HUES64 (cell line): ENCODE results near the gene RIBC2.
"Not testable (repeated sequence)": the region's sequence is repeated elsewhere in the genome, so short reads cannot be mapped to it uniquely, and the experiment has no call there.

Source experiments
- H3K27ac ChIP-seq: 2 replicates; pipeline ENCODE4 v1.7.0; 2013; ENCODE audit warnings: low read depth, low read length, inconsistent platforms
- H3K27me3 ChIP-seq: 2 replicates; pipeline ENCODE4 v1.6.1; 2013; ENCODE audit warnings: mild to moderate bottlenecking, low read length; ENCODE audit not compliant: insufficient read depth
- H3K36me3 ChIP-seq: 2 replicates; pipeline ENCODE4 v1.6.1; 2013; ENCODE audit warnings: mild to moderate bottlenecking, low read length; ENCODE audit not compliant: insufficient read depth
- H3K4me1 ChIP-seq: 2 replicates; pipeline ENCODE4 v1.6.1; 2013; ENCODE audit warnings: mild to moderate bottlenecking, low read length, moderate library complexity; ENCODE audit not compliant: insufficient read depth
- H3K4me3 ChIP-seq: 2 replicates; pipeline ENCODE4 v1.5.1; 2013; ENCODE audit warnings: mild to moderate bottlenecking, low read length, moderate library complexity
- H3K9ac ChIP-seq: 2 replicates; pipeline ENCODE4 v1.6.1; 2013; ENCODE audit warnings: mild to moderate bottlenecking, low read depth, low read length
- H3K9me3 ChIP-seq: 2 replicates; pipeline ENCODE4 v1.6.1; 2013; ENCODE audit warnings: low read depth, low read length; ENCODE audit not compliant: insufficient read depth
- WGBS: fragments of 150-250, 120-280 bp; methylation state at CpG from one replicate; pipeline ENCODE4 v1.1.7; 2013; ENCODE audit warnings: missing lambda C conversion rate; 5-methylcytosine and 5-hydroxymethylcytosine counted together

The RIBC2 gene

GRCh38 chr22:45436871-45437517, 23.5 kb downstream of the RIBC2 start:
- not testable (repeated sequence) for H3K9me3 ChIP-seq, H3K27me3 ChIP-seq, H3K9ac ChIP-seq, H3K4me3 ChIP-seq, H3K36me3 ChIP-seq, H3K27ac ChIP-seq, H3K4me1 ChIP-seq
- 85% methylated on average over 34 of the region's 34 CpGs for WGBS

- no peaks in the 10 kb centered on the region for H3K36me3 ChIP-seq
- no peaks in the 10 kb centered on the region for H3K9me3 ChIP-seq
- no peak overlapping the region for H3K27ac ChIP-seq
- H3K9ac ChIP-seq: no peak overlapping the region
- no peaks in the 10 kb centered on the region; the same call in 1 of the 2 replicates for H3K27me3 ChIP-seq
- H3K4me1 ChIP-seq: no peaks in the 10 kb centered on the region
- no peak overlapping the region for H3K4me3 ChIP-seq
Measured at GRCh38 chr22:45438336-45438735, 24.8 kb downstream of the RIBC2 start.

- H3K4me3 ChIP-seq: not testable (repeated sequence)
Measured at GRCh38 chr22:45440688-45441087, 27.2 kb downstream of the RIBC2 start.

GRCh38 chr22:45441138-45441537, 27.6 kb downstream of the RIBC2 start:
- H3K4me1 ChIP-seq: no peaks in the 10 kb centered on the region
- H3K27ac ChIP-seq: no peak overlapping the region
- no peak overlapping the region for H3K9ac ChIP-seq
- no peaks in the 10 kb centered on the region for H3K36me3 ChIP-seq
- no peaks in the 10 kb centered on the region for H3K27me3 ChIP-seq
- no peak overlapping the region for H3K4me3 ChIP-seq
- no peaks in the 10 kb centered on the region for H3K9me3 ChIP-seq
- WGBS: 60% methylated on average over 10 of the region's 10 CpGs

More at GRCh38 chr22:45440688-45441087, 27.2 kb downstream of the RIBC2 start:
- not testable (repeated sequence) for H3K9me3 ChIP-seq, H3K9ac ChIP-seq, H3K27me3 ChIP-seq, H3K36me3 ChIP-seq, H3K4me1 ChIP-seq, H3K27ac ChIP-seq
- 85% methylated on average over 12 of the region's 13 CpGs for WGBS

- Histone ChIP-seq H3K9me3 (no peaks in the 10 kb centered on the region), H3K27me3 (no peaks in the 10 kb centered on the region), H3K27ac (no peak overlapping the region), H3K4me1 (no peaks in the 10 kb centered on the region), H3K4me3 (no peak overlapping the region), H3K9ac (no peak overlapping the region), H3K36me3 (no peaks in the 10 kb centered on the region)
- 68% methylated on average over 5 of the region's 5 CpGs for WGBS
Measured at GRCh38 chr22:45442116-45442515, 28.6 kb downstream of the RIBC2 start.

- WGBS: 76% methylated on average over 3 of the region's 3 CpGs
- Histone ChIP-seq H3K9me3 (no peaks in the 10 kb centered on the region), H3K4me1 (no peaks in the 10 kb centered on the region), H3K9ac (no peak overlapping the region), H3K27me3 (no peaks in the 10 kb centered on the region), H3K36me3 (no peaks in the 10 kb centered on the region), H3K27ac (no peak overlapping the region), H3K4me3 (no peak overlapping the region)
Measured at GRCh38 chr22:45444168-45444567, 30.7 kb downstream of the RIBC2 start.

GRCh38 chr22:45445031-45445710, 31.7 kb downstream of the RIBC2 start:
- Histone ChIP-seq H3K4me3 (no peak overlapping the region), H3K9me3 (no peaks in the 10 kb centered on the region), H3K27ac (no peak overlapping the region), H3K4me1 (no peaks in the 10 kb centered on the region), H3K27me3 (no peaks in the 10 kb centered on the region), H3K36me3 (no peaks in the 10 kb centered on the region), H3K9ac (no peak overlapping the region)
- 93% methylated on average over 14 of the region's 14 CpGs for WGBS

- H3K9ac ChIP-seq: no peak overlapping the region
- no peaks in the 10 kb centered on the region for H3K27me3 ChIP-seq
- no peak overlapping the region for H3K4me3 ChIP-seq
- WGBS: 93% methylated on average over 5 of the region's 5 CpGs
- no peaks in the 10 kb centered on the region for H3K9me3 ChIP-seq
- no peaks in the 10 kb centered on the region for H3K4me1 ChIP-seq
- no peaks in the 10 kb centered on the region for H3K36me3 ChIP-seq
- no peak overlapping the region for H3K27ac ChIP-seq
Measured at GRCh38 chr22:45446216-45446615, 32.7 kb downstream of the RIBC2 start.

- 96% methylated on average over 4 of the region's 4 CpGs for WGBS
- not testable (repeated sequence) for H3K9ac ChIP-seq, H3K4me1 ChIP-seq, H3K27ac ChIP-seq, H3K4me3 ChIP-seq, H3K36me3 ChIP-seq, H3K27me3 ChIP-seq, H3K9me3 ChIP-seq
Measured at GRCh38 chr22:45447596-45447995, 34.1 kb downstream of the RIBC2 start.

GRCh38 chr22:45448431-45448830, 34.9 kb downstream of the RIBC2 start:
- WGBS: 92% methylated on average over 9 of the region's 9 CpGs
- Histone ChIP-seq H3K4me1 (no peaks in the 10 kb centered on the region), H3K27ac (no peak overlapping the region), H3K4me3 (no peak overlapping the region), H3K36me3 (no peaks in the 10 kb centered on the region), H3K9ac (no peak overlapping the region), H3K9me3 (no peaks in the 10 kb centered on the region), H3K27me3 (no peaks in the 10 kb centered on the region)

- H3K4me3 ChIP-seq, H3K36me3 ChIP-seq, H3K9me3 ChIP-seq, H3K9ac ChIP-seq, H3K27me3 ChIP-seq, H3K4me1 ChIP-seq, H3K27ac ChIP-seq: not testable (repeated sequence)
- WGBS: 94% methylated on average over 5 of the region's 5 CpGs
Measured at GRCh38 chr22:45449442-45449841, 35.9 kb downstream of the RIBC2 start.
